Stimulated activated CD4-positive, alpha-beta T cell treated with anti-CD3 and anti-CD28 coated beads, Interleukin-4, amount 100 ng/mL, for 4 hours (primary cell): ENCODE data around the gene SERINC1.
A peak's percentile ranks its signal among the peaks of the same experiment; 100 is the strongest.

ENCODE experiments used
- DNase-seq, 2 experiments: peaks; one replicate each; pipeline ENCODE4 v3.0.0-alpha.2; 2020

SERINC1 gene

GRCh38 chr6:122431780-122432179 is 39.8 kb downstream of the SERINC1 start:
- DNase-seq = no peak

GRCh38 chr6:122429323-122429722 is 42.3 kb downstream of the SERINC1 start:
- no peak for DNase-seq

GRCh38 chr6:122428781-122429180 is 42.8 kb downstream of the SERINC1 start:
- no peak for DNase-seq

- no peak for DNase-seq
Measured at GRCh38 chr6:122426597-122426996, 45.0 kb downstream of the SERINC1 start.

- DNase-seq = no peak
Measured at GRCh38 chr6:122423734-122424133, 47.9 kb downstream of the SERINC1 start.

- DNase-seq = no peak
Measured at GRCh38 chr6:122422614-122423267, 48.9 kb downstream of the SERINC1 start.

- DNase-seq = no peak
Measured at GRCh38 chr6:122422003-122422402, 49.6 kb downstream of the SERINC1 start.

- no peak for DNase-seq
Measured at GRCh38 chr6:122416825-122417224, 54.8 kb downstream of the SERINC1 start.

GRCh38 chr6:122412001-122412400 is 59.6 kb downstream of the SERINC1 start:
- DNase-seq = no peak

- no peak for DNase-seq
Measured at GRCh38 chr6:122408702-122409458, 62.7 kb downstream of the SERINC1 start.

GRCh38 chr6:122408240-122408639 is 63.4 kb downstream of the SERINC1 start:
- no peak for DNase-seq

- no peak for DNase-seq
Measured at GRCh38 chr6:122407712-122408111, 63.9 kb downstream of the SERINC1 start.

GRCh38 chr6:122406187-122406586 is 65.4 kb downstream of the SERINC1 start:
- DNase-seq = no peak

- DNase-seq = no peak
Measured at GRCh38 chr6:122405417-122405816, 66.2 kb downstream of the SERINC1 start.

GRCh38 chr6:122404444-122404843 is 67.2 kb downstream of the SERINC1 start:
- DNase-seq = no peak

- DNase-seq = no peak
Measured at GRCh38 chr6:122401104-122401503, 70.5 kb downstream of the SERINC1 start.

- no peak for DNase-seq
Measured at GRCh38 chr6:122400462-122401089, 71.0 kb downstream of the SERINC1 start.

GRCh38 chr6:122400121-122400450 is 71.5 kb downstream of the SERINC1 start:
- DNase-seq = no peak

- DNase-seq = peak; percentile 87 to 95
Measured at GRCh38 chr6:122399348-122400120, 72.1 kb downstream of the SERINC1 start, which contains the start of gene HSF2. HSF2 (plus strand) TSS chr6:122399652; CDS start chr6:122399738, 86 bp downstream.

- DNase-seq = no peak
Measured at GRCh38 chr6:122399055-122399347, 72.6 kb downstream of the SERINC1 start.

GRCh38 chr6:122394016-122394415 is 77.6 kb downstream of the SERINC1 start:
- DNase-seq = no peak

GRCh38 chr6:122393351-122393896 is 78.2 kb downstream of the SERINC1 start:
- no peak for DNase-seq
